NCI-H510A (cell line): ENCODE results near the gene AP1M2.
A peak's percentile ranks its signal among the peaks of the same experiment; 100 is the strongest.

Experiments
- DNase-seq: peaks from one replicate; lab custom pipeline; 2025; lab: John Stamatoyannopoulos, UW

AP1M2 gene

GRCh38 chr19:10587022-10587838, at the start of gene AP1M2:
TSS of gene AP1M2 (minus strand) at chr19:10587312. CDS start at chr19:10587231, 81 bp downstream.
- peak; percentile 76 for DNase-seq

GRCh38 chr19:10636304-10636972, 49.3 kb upstream of the AP1M2 start:
- DNase-seq: no peak

GRCh38 chr19:10634963-10635362, 47.9 kb upstream of the AP1M2 start:
- DNase-seq: no peak

GRCh38 chr19:10634430-10634829, 47.3 kb upstream of the AP1M2 start:
- no peak for DNase-seq

GRCh38 chr19:10631874-10632273, 44.8 kb upstream of the AP1M2 start:
- DNase-seq: no peak

GRCh38 chr19:10625762-10626138, 38.6 kb upstream of the AP1M2 start:
- DNase-seq: no peak

GRCh38 chr19:10625003-10625761, 38.1 kb upstream of the AP1M2 start, which contains the start of gene SLC44A2:
TSS of gene SLC44A2 (plus strand) at chr19:10625553. CDS start at chr19:10625634, 81 bp downstream.
- peak; percentile 87 for DNase-seq

GRCh38 chr19:10624585-10624984, 37.5 kb upstream of the AP1M2 start:
- DNase-seq: no peak

- DNase-seq: no peak
Measured at GRCh38 chr19:10621966-10622365, 34.9 kb upstream of the AP1M2 start.

GRCh38 chr19:10620786-10621185, 33.7 kb upstream of the AP1M2 start:
- no peak for DNase-seq

GRCh38 chr19:10618846-10619245, 31.7 kb upstream of the AP1M2 start:
- no peak for DNase-seq

- DNase-seq: no peak
Measured at GRCh38 chr19:10617409-10618121, 30.5 kb upstream of the AP1M2 start.

- no peak for DNase-seq
Measured at GRCh38 chr19:10615429-10616023, 28.4 kb upstream of the AP1M2 start.

- no peak for DNase-seq
Measured at GRCh38 chr19:10612499-10613119, 25.5 kb upstream of the AP1M2 start.

- no peak for DNase-seq
Measured at GRCh38 chr19:10611907-10612306, 24.8 kb upstream of the AP1M2 start.

GRCh38 chr19:10604460-10604980, 17.4 kb upstream of the AP1M2 start:
- DNase-seq: no peak

GRCh38 chr19:10603873-10604459, 16.9 kb upstream of the AP1M2 start:
- no peak for DNase-seq

GRCh38 chr19:10603084-10603872, 16.2 kb upstream of the AP1M2 start:
- DNase-seq: no peak

GRCh38 chr19:10602330-10603083, 15.4 kb upstream of the AP1M2 start:
- DNase-seq: peak; percentile 35
